Panc1 (cell line): ENCODE data around the gene GAMT. TPM values are rescaled to one million over a fixed set of nuclear protein-coding genes. Genes with fewer than 3 reads are reported as not detected.

ENCODE experiments used
- ATAC-seq: fragments of 200-7000 bp; cut with Tn5 transposase; 2 replicates; pipeline ENCODE4 v1.9.1; 2020; ENCODE audit warnings: mild to moderate bottlenecking, moderate library complexity
- BruUV-seq: library from RNA; stranded (reverse); fragments of 400-500 nt; replicated peaks from 2 replicates; lab custom pipeline; 2021; lab: Mats Ljungman, UMichigan
- CTCF ChIA-PET: fragments of 300-600 bp; sonication (Branson Sonifier 250); formaldehyde crosslinking; loops from one replicate; lab custom pipeline; 2022; ENCODE audit warnings: antibody characterized with exemption; lab: Charles Lee
- POLR2A ChIA-PET: fragments of 300-600 bp; sonication (Branson Sonifier 250); formaldehyde crosslinking; loops from one replicate; lab custom pipeline; 2022; ENCODE audit warnings: antibody characterized with exemption; lab: Charles Lee
- DNase-seq: peaks from one replicate; pipeline ENCODE4 v3.0.0-alpha.2; 2010; ENCODE audit warnings: low read depth, low spot score
- H3K27ac ChIP-seq: 2 replicates; pipeline ENCODE4 v1.5.1; 2011; ENCODE audit warnings: mild to moderate bottlenecking, low read length, inconsistent platforms
- H3K27me3 ChIP-seq: fragments of 200-500 bp; sonication (Bioruptor generic); 2 replicates; pipeline ENCODE4 v1.6.0; 2014; ENCODE audit warnings: low read length, inconsistent platforms; ENCODE audit not compliant: control insufficient read depth, insufficient read depth
- H3K36me3 ChIP-seq: fragments of 200-500 bp; sonication (Bioruptor generic); 2 replicates; pipeline ENCODE4 v1.5.1; 2014; ENCODE audit warnings: inconsistent platforms, mild to moderate bottlenecking, low read length, moderate library complexity; ENCODE audit not compliant: control insufficient read depth, insufficient read depth
- H3K4me1 ChIP-seq: 2 replicates; pipeline ENCODE4 v1.5.1; 2011; ENCODE audit warnings: inconsistent platforms, mild to moderate bottlenecking, low read length, moderate library complexity; ENCODE audit not compliant: control insufficient read depth, insufficient read depth
- H3K4me3 ChIP-seq, 2 experiments: 2 replicates each; pipeline ENCODE4 v1.5.1; 2011 to 2012; ENCODE audit warnings: low read depth in 2 of 2, low read length in 2 of 2, mild to moderate bottlenecking in 2 of 2, inconsistent platforms in 1 of 2, moderate library complexity in 1 of 2
- H3K9me3 ChIP-seq: fragments of 200-500 bp; sonication (Bioruptor generic); 2 replicates; pipeline ENCODE4 v1.5.1; 2014; ENCODE audit warnings: low read depth, mild to moderate bottlenecking, inconsistent platforms, low read length, moderate library complexity; ENCODE audit not compliant: control insufficient read depth, insufficient read depth
- POLR2AphosphoS5 ChIP-seq: IDR thresholded peaks from 2 replicates; pipeline ENCODE4 v1.6.1; 2012; ENCODE audit warnings: mild to moderate bottlenecking, low read depth, low read length, moderate library complexity
- SIN3A ChIP-seq: IDR thresholded peaks from 2 replicates; pipeline ENCODE4 v1.6.1; 2012; ENCODE audit warnings: low read depth, mild to moderate bottlenecking, low read length, moderate library complexity, borderline replicate concordance; ENCODE audit not compliant: insufficient read depth
- TCF7L2 ChIP-seq: IDR thresholded peaks from 2 replicates; pipeline ENCODE4 v1.6.1; 2011; ENCODE audit warnings: mild to moderate bottlenecking, low read depth, low read length, inconsistent platforms
- in situ Hi-C: cut with HindIII; loops from 2 replicates; pipeline ENCODE4 v1.10.0; 2016; ENCODE audit warnings: low sequenced_read_pairs, low pct_unique_long_range_greater_than_20kb
- intact Hi-C: fragments of 100-400 bp; cut with micrococcal nuclease; formaldehyde crosslinking; loops from one replicate; pipeline ENCODE4 v1.10.0; 2022; ENCODE audit not compliant: unreplicated experiment
- total RNA-seq: library from RNA; stranded (reverse); gene quantifications from one replicate; pipeline ENCODE4 v1.2.1, GENCODE V29; 2021; ENCODE audit not compliant: unreplicated experiment
- TF ChIP-seq, protein P1 (sequence below): fragments of 450-650 bp; IDR thresholded peaks from 2 replicates; pipeline ENCODE4 v1.5.1; 2017; ENCODE audit warnings: mild to moderate bottlenecking
- TF ChIP-seq, protein P2 (sequence below), 2 experiments: IDR thresholded peaks; 2 replicates each; pipeline ENCODE4 v1.6.1; 2011 to 2012; ENCODE audit warnings: low read depth in 2 of 2, control low read depth in 1 of 2, low read length in 1 of 2, mild to moderate bottlenecking in 1 of 2, moderate library complexity in 1 of 2; ENCODE audit not compliant: insufficient read depth in 1 of 2

The GAMT gene
- total RNA-seq, 1 experiment from 2014 or later: 21.2 TPM

DNA sequence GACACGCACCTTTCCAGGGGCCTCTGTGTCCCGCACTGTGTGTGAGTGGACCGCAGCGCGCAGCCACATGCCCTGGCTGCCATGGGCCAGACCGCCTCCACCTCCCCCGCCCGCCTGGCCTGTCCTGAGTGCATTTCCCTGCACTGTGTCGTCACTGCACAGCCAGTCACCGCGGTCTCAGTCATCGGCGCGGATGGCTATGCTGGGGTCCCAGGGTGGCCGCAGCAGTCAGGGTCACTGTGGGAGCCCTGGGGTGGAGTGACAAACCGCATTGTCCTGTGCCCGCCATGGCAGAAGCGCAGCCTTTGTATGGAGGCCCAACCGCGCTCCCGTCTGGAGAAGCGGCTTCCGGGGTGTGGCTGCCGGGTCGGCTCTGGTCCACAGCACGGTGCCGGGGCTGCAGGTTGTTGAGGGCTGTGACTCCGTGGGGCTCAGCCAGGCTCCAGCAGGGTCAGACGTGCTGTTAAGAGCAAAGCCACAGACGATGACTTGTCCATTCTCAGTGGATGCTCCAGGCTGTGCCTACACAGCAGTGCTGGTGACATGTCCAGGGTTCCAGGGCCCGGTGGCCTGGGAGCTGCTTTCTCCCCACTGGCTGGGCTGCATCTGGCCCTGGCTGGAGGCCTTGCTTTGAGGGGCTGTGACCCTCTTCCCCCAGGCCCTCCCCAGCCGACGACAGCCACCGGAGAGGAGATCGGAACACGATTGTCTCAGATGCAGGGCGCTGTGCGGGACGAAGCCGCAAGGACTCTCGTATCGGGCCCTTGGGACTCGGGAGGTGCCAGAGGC is 24.0 kb downstream of the GAMT start:
- intact Hi-C loops: loop anchor here (10.0 kb wide), 1 partner anchor 103 kb away; the partner anchor contains the start of gene FAM174C
- BruUV-seq: no TSS peak
- Histone ChIP-seq H3K9me3 (no peaks in the 10 kb centered on the region), H3K4me1 (no peaks in the 10 kb centered on the region), H3K27ac (no peak overlapping the region), H3K4me3 (no peak overlapping the region), H3K27me3 (no peaks in the 10 kb centered on the region), H3K36me3 (no peaks in the 10 kb centered on the region)
- DNase-seq: no peak
- TF ChIP-seq TCF7L2 (no peak), SIN3A (no peak), POLR2AphosphoS5 (no peak)
- TF ChIP-seq, protein P1, sequence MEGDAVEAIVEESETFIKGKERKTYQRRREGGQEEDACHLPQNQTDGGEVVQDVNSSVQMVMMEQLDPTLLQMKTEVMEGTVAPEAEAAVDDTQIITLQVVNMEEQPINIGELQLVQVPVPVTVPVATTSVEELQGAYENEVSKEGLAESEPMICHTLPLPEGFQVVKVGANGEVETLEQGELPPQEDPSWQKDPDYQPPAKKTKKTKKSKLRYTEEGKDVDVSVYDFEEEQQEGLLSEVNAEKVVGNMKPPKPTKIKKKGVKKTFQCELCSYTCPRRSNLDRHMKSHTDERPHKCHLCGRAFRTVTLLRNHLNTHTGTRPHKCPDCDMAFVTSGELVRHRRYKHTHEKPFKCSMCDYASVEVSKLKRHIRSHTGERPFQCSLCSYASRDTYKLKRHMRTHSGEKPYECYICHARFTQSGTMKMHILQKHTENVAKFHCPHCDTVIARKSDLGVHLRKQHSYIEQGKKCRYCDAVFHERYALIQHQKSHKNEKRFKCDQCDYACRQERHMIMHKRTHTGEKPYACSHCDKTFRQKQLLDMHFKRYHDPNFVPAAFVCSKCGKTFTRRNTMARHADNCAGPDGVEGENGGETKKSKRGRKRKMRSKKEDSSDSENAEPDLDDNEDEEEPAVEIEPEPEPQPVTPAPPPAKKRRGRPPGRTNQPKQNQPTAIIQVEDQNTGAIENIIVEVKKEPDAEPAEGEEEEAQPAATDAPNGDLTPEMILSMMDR: no peak
- TF ChIP-seq, protein P2, sequence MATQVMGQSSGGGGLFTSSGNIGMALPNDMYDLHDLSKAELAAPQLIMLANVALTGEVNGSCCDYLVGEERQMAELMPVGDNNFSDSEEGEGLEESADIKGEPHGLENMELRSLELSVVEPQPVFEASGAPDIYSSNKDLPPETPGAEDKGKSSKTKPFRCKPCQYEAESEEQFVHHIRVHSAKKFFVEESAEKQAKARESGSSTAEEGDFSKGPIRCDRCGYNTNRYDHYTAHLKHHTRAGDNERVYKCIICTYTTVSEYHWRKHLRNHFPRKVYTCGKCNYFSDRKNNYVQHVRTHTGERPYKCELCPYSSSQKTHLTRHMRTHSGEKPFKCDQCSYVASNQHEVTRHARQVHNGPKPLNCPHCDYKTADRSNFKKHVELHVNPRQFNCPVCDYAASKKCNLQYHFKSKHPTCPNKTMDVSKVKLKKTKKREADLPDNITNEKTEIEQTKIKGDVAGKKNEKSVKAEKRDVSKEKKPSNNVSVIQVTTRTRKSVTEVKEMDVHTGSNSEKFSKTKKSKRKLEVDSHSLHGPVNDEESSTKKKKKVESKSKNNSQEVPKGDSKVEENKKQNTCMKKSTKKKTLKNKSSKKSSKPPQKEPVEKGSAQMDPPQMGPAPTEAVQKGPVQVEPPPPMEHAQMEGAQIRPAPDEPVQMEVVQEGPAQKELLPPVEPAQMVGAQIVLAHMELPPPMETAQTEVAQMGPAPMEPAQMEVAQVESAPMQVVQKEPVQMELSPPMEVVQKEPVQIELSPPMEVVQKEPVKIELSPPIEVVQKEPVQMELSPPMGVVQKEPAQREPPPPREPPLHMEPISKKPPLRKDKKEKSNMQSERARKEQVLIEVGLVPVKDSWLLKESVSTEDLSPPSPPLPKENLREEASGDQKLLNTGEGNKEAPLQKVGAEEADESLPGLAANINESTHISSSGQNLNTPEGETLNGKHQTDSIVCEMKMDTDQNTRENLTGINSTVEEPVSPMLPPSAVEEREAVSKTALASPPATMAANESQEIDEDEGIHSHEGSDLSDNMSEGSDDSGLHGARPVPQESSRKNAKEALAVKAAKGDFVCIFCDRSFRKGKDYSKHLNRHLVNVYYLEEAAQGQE (IDR thresholded peaks at IDR 0.05; ENCODE audit: insufficient read depth in 1 of 2, low read depth in 2 of 2, low read length in 1 of 2): no peak
- in situ Hi-C loops: no loop called here
- no peak for ATAC-seq
- CTCF ChIA-PET: no interaction called here
- POLR2A ChIA-PET: no interaction called here

DNA sequence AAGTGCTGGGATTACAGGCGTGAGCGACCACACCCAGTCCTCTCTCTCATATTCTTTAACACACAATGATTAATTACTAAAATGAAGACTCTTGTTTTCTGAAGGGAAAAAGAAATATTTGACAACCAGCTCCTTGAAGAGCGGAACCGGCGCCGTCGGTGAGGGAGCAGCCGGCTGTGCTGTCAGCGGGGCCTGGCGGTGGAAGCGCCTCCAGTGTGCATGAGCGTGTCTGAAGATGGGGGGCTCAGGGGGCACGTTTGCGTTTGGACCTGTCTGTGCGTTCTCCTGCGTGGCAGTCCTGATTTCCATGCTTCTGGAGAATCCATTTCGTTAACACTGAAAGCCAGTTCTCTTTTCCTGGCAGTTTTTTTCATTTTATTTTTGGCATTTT is 24.9 kb downstream of the GAMT start:
- CTCF ChIA-PET: interaction anchor here (0.6 kb wide), 1 partner anchor 33 kb away, joined by 5 read pairs; no protein-coding TSS in a partner anchor
- no peak for ATAC-seq
- no peaks in the 10 kb centered on the region for H3K36me3 ChIP-seq

More for the DNA sequence above, 24.9 kb downstream of the GAMT start:
- no peak for TF ChIP-seq POLR2AphosphoS5
- TF ChIP-seq SIN3A: no peak
- TF ChIP-seq, protein P2 (IDR thresholded peaks at IDR 0.05; ENCODE audit: insufficient read depth in 1 of 2, low read depth in 2 of 2, low read length in 1 of 2): no peak
- no peak for TF ChIP-seq TCF7L2
- TF ChIP-seq, protein P1: no peak
- Histone ChIP-seq H3K27ac (no peak overlapping the region), H3K4me3 (no peak overlapping the region), H3K9me3 (no peaks in the 10 kb centered on the region), H3K4me1 (no peaks in the 10 kb centered on the region), H3K27me3 (no peaks in the 10 kb centered on the region)
- no TSS peak for BruUV-seq
- intact Hi-C loops: loop anchor here (10.0 kb wide), 1 partner anchor 102 kb away; the partner anchor contains the start of gene FAM174C
- no peak for DNase-seq
- in situ Hi-C loops: no loop called here
- POLR2A ChIA-PET: no interaction called here
